NB4 (cell line): Measurements from ENCODE around the gene SPINK13.
"Not testable (repeated sequence)": the region's sequence is repeated elsewhere in the genome, so short reads cannot be mapped to it uniquely, and the experiment has no call there.

Experiments used
- DNase-seq: peaks from one replicate; pipeline ENCODE4 v3.0.0; 2010; ENCODE audit warnings: low read depth
- H3K4me3 ChIP-seq: one replicate; pipeline ENCODE4 v1.5.1; 2011; ENCODE audit warnings: mild to moderate bottlenecking, low read depth, low read length, moderate library complexity
- MYC ChIP-seq: IDR thresholded peaks from 2 replicates; pipeline ENCODE4 v1.6.1; 2011; ENCODE audit warnings: low read depth, low read length
- POLR2A ChIP-seq: IDR thresholded peaks from 2 replicates; pipeline ENCODE4 v1.6.1; 2011; ENCODE audit warnings: mild to moderate bottlenecking; ENCODE audit not compliant: insufficient read length; ENCODE audit errors: extremely low read depth
- TF ChIP-seq, protein P1 (sequence below): IDR thresholded peaks from 2 replicates; pipeline ENCODE4 v1.6.1; 2011; ENCODE audit warnings: low read depth, low read length
- TF ChIP-seq, protein P2 (sequence below): IDR thresholded peaks from one replicate; pipeline ENCODE4 v1.5.1; 2012; ENCODE audit warnings: low read depth, low read length

The SPINK13 gene

DNA sequence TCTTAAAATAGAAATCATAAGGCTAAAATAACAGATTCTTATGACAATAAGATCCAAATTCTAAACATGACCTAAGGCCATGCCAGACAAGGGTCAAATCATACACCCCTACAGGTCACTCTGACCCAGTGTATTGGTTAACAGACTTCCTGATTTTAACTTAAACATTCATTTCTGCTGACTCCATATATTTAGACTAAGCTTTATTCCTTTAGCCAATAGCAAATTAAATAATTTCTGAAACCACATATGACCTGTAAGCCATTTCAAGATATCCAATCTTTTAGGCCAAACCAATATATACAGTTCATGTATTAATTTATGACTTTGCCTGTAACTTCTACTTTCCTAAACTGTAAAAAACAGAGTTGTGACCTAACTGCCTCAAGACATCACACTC is 7.4 kb upstream of the SPINK13 start:
- H3K4me3 ChIP-seq, result no peak overlapping the region
- TF ChIP-seq, protein P1, sequence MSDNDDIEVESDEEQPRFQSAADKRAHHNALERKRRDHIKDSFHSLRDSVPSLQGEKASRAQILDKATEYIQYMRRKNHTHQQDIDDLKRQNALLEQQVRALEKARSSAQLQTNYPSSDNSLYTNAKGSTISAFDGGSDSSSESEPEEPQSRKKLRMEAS, result no peak
- TF ChIP-seq MYC, result no peak
- TF ChIP-seq, protein P2, sequence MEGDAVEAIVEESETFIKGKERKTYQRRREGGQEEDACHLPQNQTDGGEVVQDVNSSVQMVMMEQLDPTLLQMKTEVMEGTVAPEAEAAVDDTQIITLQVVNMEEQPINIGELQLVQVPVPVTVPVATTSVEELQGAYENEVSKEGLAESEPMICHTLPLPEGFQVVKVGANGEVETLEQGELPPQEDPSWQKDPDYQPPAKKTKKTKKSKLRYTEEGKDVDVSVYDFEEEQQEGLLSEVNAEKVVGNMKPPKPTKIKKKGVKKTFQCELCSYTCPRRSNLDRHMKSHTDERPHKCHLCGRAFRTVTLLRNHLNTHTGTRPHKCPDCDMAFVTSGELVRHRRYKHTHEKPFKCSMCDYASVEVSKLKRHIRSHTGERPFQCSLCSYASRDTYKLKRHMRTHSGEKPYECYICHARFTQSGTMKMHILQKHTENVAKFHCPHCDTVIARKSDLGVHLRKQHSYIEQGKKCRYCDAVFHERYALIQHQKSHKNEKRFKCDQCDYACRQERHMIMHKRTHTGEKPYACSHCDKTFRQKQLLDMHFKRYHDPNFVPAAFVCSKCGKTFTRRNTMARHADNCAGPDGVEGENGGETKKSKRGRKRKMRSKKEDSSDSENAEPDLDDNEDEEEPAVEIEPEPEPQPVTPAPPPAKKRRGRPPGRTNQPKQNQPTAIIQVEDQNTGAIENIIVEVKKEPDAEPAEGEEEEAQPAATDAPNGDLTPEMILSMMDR, result no peak
- no peak for TF ChIP-seq POLR2A
- no peak for DNase-seq

DNA sequence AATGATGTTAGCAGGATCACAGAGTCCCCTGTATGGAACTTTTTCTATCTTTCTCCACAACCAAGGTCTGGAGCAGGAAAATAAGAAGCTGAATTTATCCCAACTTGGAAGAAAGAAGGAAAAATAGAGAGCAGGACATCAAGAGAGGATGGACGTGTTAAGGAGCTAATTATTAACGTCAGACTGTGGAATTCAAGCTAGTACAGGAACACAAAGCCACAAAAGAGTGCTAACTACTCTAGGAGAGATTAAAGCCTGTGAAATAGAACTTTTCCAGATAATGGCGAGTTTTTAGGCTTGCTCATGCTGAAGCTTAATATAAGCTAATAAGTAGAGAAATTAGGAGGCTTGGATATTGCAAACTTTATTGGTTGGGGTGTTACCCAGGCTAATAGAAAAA is 632 bp upstream of the SPINK13 start:
- no peak for DNase-seq
- no peak overlapping the region for H3K4me3 ChIP-seq
- TF ChIP-seq, protein P2, result no peak
- TF ChIP-seq MYC, result no peak
- no peak for TF ChIP-seq POLR2A
- TF ChIP-seq, protein P1, result no peak

GRCh38 chr5:148275129-148275528 is 6.5 kb downstream of the SPINK13 start:
- H3K4me3 ChIP-seq, DNase-seq: not testable (repeated sequence)

GRCh38 chr5:148280893-148281292 is 12.3 kb downstream of the SPINK13 start:
- H3K4me3 ChIP-seq, DNase-seq: not testable (repeated sequence)

GRCh38 chr5:148281336-148281735 is 12.7 kb downstream of the SPINK13 start:
- not testable (repeated sequence) for DNase-seq, H3K4me3 ChIP-seq

GRCh38 chr5:148290271-148291195 is 21.9 kb downstream of the SPINK13 start:
- DNase-seq, result peak; percentile 20
- H3K4me3 ChIP-seq, result no peak overlapping the region
- TF ChIP-seq, protein P2, result peak; percentile 12
- TF ChIP-seq, protein P1, result no peak

- DNase-seq, result no peak
- TF ChIP-seq MYC, result no peak
- TF ChIP-seq POLR2A, result no peak
- TF ChIP-seq, protein P1, result no peak
- TF ChIP-seq, protein P2, result no peak
- no peak overlapping the region for H3K4me3 ChIP-seq
Observed at GRCh38 chr5:148297731-148298130, 29.1 kb downstream of the SPINK13 start.
